Measurements from ENCODE around the gene FAM83F.
A peak's percentile ranks its signal among the peaks of the same experiment; 100 is the strongest.

FAM83F gene

DNA sequence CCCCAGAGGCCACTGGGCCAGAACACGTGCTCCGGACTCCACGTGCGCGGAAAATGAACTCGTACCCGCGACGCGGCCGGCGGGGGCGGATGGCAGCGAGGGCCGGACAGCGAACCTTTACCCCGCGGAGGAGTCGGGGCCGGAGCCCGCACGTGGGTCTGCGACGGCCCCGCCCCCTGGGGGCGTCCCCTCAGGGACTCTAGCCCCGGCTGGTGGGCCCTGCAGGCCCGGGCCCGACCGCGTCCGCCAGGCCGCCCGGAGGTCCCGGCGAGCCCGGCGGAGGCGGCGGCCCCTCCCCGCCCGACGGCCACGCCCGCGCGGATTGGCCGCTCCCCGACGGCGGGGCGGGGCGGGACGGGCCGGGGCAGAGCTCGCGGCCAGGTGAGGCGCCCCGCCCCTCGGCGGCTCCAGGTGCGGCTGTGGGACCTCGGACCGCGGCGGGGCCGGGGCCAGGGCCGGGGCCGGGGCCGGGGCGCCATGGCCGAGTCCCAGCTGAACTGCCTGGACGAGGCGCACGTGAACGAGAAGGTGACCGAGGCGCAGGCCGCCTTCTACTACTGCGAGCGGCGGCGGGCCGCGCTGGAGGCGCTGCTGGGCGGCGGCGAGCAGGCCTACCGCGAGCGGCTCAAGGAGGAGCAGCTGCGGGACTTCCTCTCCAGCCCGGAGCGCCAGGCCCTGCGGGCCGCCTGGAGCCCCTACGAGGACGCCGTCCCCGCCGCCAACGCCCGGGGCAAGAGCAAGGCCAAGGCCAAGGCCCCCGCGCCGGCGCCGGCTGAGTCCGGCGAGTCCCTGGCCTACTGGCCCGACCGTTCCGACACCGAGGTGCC lies at the start of gene FAM83F:
Gene FAM83F, plus strand, starts transcription at position 389 of the 827 bp plus-strand sequence. Its CDS starts 89 bp downstream, at position 478.
- peaks cover 96% of the 10 kb centered on the region for H3K27me3 ChIP-seq
- H3K4me3 ChIP-seq (ENCODE audit: low read depth in 1 of 2, low read length in 1 of 2): peak within 1 kb of the TSS in 1 of 2 experiments; percentile 35
- H3K27ac ChIP-seq: no peak within 1 kb of the TSS
- peaks cover 4 to 12% of the 10 kb centered on the region in 2 experiments for H3K4me1 ChIP-seq (ENCODE audit: control insufficient read depth in 1 of 2, insufficient read depth in 1 of 2, low read depth in 1 of 2, low read length in 1 of 2)
- H3K9me3 ChIP-seq: no peaks in the 10 kb centered on the region
- H3K36me3 ChIP-seq: no peaks in the 10 kb centered on the region
- TF ChIP-seq, protein P1, sequence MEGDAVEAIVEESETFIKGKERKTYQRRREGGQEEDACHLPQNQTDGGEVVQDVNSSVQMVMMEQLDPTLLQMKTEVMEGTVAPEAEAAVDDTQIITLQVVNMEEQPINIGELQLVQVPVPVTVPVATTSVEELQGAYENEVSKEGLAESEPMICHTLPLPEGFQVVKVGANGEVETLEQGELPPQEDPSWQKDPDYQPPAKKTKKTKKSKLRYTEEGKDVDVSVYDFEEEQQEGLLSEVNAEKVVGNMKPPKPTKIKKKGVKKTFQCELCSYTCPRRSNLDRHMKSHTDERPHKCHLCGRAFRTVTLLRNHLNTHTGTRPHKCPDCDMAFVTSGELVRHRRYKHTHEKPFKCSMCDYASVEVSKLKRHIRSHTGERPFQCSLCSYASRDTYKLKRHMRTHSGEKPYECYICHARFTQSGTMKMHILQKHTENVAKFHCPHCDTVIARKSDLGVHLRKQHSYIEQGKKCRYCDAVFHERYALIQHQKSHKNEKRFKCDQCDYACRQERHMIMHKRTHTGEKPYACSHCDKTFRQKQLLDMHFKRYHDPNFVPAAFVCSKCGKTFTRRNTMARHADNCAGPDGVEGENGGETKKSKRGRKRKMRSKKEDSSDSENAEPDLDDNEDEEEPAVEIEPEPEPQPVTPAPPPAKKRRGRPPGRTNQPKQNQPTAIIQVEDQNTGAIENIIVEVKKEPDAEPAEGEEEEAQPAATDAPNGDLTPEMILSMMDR (IDR thresholded peaks at IDR 0.05): no peak

DNA sequence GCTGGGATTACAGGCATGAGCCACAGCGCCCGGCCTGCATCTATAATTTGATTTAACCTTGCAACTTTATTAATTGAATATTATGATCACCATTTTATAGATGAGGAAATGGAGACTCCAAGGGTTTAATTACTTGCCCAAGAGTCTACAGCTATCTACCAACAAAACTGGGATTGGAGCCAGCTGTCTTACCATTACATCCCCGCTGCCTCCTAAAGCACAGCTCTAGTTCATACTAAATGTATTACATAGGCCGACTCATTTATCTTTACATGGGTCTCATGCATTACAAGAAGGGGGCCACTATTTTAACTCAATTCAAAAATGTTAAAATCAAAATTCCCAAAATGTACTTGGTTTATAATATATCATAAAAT lies 48.6 kb upstream of the FAM83F start:
- TF ChIP-seq, protein P1 (IDR thresholded peaks at IDR 0.05): no peak
- Histone ChIP-seq H3K27ac (no peak overlapping the region), H3K9me3 (no peaks in the 10 kb centered on the region), H3K4me3 (ENCODE audit: low read depth in 1 of 2, low read length in 1 of 2) (no peak overlapping the region), H3K4me1 (ENCODE audit: control insufficient read depth in 1 of 2, insufficient read depth in 1 of 2, low read depth in 1 of 2, low read length in 1 of 2) (no peaks in the 10 kb centered on the region), H3K27me3 (no peaks in the 10 kb centered on the region), H3K36me3 (no peaks in the 10 kb centered on the region)

DNA sequence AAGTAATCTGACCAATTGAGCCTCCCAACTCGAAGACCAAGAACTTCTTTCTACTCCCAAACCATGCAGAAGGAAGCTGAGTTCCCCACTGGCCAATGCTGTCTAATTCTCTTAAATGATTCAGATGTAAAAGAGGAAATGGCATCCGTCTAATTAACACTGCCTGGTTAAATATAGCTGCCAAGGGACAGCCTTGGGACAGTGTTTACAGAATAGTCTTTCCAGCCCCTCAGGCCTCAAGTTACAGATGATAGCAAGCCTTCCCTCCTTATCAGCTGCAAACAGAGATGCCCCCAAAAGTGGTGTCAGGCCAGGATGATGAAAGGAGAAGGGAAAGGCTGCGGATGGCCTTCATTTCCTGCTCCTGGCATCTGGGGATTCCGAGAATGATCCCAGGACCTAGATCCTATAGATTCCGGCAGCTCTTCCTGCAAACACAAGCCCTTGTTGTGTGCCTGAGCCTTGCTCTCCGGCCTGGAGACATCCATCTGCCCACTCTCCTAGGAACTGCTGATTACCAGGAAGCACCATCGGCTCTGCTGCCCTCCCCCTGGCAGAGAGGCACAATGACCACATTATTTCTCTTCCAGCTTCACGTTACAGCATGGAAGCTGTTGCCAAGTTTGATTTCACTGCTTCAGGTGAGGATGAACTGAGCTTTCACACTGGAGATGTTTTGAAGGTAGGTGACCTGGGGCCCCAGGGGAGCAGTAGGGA lies 48.1 kb upstream of the FAM83F start:
- TF ChIP-seq, protein P1 (IDR thresholded peaks at IDR 0.05): no peak
- H3K27ac ChIP-seq: no peak overlapping the region
- H3K9me3 ChIP-seq: no peaks in the 10 kb centered on the region
- H3K27me3 ChIP-seq: no peaks in the 10 kb centered on the region
- no peak overlapping the region for H3K4me3 ChIP-seq (ENCODE audit: low read depth in 1 of 2, low read length in 1 of 2)
- H3K36me3 ChIP-seq: no peaks in the 10 kb centered on the region
- no peaks in the 10 kb centered on the region for H3K4me1 ChIP-seq (ENCODE audit: control insufficient read depth in 1 of 2, insufficient read depth in 1 of 2, low read depth in 1 of 2, low read length in 1 of 2)

DNA sequence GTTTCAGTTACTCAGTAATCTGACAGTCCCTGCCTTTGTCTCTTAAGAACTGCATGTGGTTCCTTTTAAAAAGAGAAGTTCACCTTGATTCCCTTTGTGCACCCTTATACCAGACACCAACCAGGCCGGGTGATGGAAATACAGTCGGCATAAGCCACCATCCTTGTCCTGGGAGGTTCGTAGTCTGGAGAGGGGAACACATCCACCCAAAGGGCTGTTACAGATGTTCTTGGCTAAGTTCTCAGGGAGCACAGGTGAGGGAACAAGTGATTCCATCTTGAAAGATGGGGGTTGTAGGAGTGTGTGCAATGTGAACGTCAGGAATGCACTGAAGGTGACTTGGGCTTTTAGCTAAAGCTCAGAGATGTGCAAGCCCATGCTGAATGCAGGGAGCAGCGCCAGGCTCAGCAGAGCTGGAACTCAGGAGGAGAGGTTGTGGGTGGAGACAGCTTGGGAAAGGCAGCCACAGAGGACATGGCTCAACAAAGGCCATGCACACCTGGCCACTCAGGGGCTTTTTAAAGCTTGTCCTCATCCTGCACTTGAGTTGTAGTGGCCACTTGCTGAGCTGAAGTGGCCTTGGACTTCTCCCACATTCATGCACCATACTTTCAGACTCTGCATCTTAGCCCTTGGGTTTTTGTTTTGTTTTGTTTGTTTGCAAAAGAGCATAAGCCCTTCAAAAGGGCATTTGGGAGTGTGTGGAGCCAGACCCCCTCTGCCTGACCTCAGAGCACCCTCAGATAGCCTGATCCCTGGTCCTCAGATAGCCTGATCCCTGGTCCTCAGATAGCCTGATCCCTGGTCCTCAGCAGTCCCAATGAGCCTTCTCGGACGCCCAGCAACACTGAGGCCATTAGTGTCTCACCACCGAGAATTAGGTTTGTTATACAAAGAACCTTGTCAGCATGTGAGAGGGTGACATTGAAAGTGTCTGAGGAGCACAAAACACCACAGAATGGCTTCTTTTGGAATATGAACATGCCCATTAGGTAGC lies 47.2 kb upstream of the FAM83F start:
- no peak overlapping the region for H3K4me3 ChIP-seq (ENCODE audit: low read depth in 1 of 2, low read length in 1 of 2)

More for the DNA sequence above, 47.2 kb upstream of the FAM83F start:
- no peaks in the 10 kb centered on the region for H3K4me1 ChIP-seq (ENCODE audit: control insufficient read depth in 1 of 2, insufficient read depth in 1 of 2, low read depth in 1 of 2, low read length in 1 of 2)
- TF ChIP-seq, protein P1 (IDR thresholded peaks at IDR 0.05): no peak
- no peaks in the 10 kb centered on the region for H3K36me3 ChIP-seq
- no peaks in the 10 kb centered on the region for H3K9me3 ChIP-seq
- H3K27ac ChIP-seq: no peak overlapping the region
- no peaks in the 10 kb centered on the region for H3K27me3 ChIP-seq
